Lower lobe of right lung (tissue), 2 donors: ENCODE data around the gene FAM107B. TPM values are rescaled to one million over a fixed set of nuclear protein-coding genes. Genes with fewer than 3 reads are reported as not detected.

Experiments used
- ATAC-seq, 2 donors: fragments of 200-7000 bp; cut with Tn5 transposase; one replicate each; pipeline ENCODE4 v1.9.1; 2020 to 2022; ENCODE audit warnings: mild to moderate bottlenecking in 2 of 2, moderate library complexity in 2 of 2
- DNase-seq: peaks from one replicate; pipeline ENCODE4 v3.0.0-alpha.2; 2020
- H3K27ac ChIP-seq: fragments of 200-600 bp; one replicate; pipeline ENCODE4 v1.8.0; 2022
- H3K27me3 ChIP-seq: fragments of 200-600 bp; one replicate; pipeline ENCODE4 v1.8.0; 2022; ENCODE audit warnings: low read depth
- H3K36me3 ChIP-seq: fragments of 200-600 bp; one replicate; pipeline ENCODE4 v1.8.0; 2022; ENCODE audit warnings: mild to moderate bottlenecking
- H3K4me1 ChIP-seq: fragments of 200-600 bp; one replicate; pipeline ENCODE4 v1.8.0; 2022
- H3K4me3 ChIP-seq: fragments of 200-600 bp; one replicate; pipeline ENCODE4 v1.8.0; 2022; ENCODE audit warnings: mild to moderate bottlenecking
- H3K9me3 ChIP-seq: fragments of 200-600 bp; one replicate; pipeline ENCODE4 v1.8.0; 2022
- intact Hi-C: fragments of 100-400 bp; cut with DNase I; formaldehyde crosslinking; loops from one replicate; pipeline ENCODE4 v1.11.0; 2022
- total RNA-seq: library from RNA; stranded (reverse); fragmentation: NEBNext Ultra II Directional; extraction: Animal tissue kit (Norgen Biotek cat#: 25700); gene quantifications from one replicate; pipeline ENCODE4 v1.2.1, GENCODE V29; 2021
- TF ChIP-seq, protein P1 (sequence below): fragments of 200-600 bp; IDR thresholded peaks from one replicate; pipeline ENCODE4 v1.8.0; 2022; ENCODE audit warnings: antibody characterized with exemption, mild to moderate bottlenecking
- donor health status: DM: no; HTN: yes; CAD: no; lungs with severe emphysema.

FAM107B gene
- total RNA-seq, 1 donor from 2014 or later: 75.4 TPM

DNA sequence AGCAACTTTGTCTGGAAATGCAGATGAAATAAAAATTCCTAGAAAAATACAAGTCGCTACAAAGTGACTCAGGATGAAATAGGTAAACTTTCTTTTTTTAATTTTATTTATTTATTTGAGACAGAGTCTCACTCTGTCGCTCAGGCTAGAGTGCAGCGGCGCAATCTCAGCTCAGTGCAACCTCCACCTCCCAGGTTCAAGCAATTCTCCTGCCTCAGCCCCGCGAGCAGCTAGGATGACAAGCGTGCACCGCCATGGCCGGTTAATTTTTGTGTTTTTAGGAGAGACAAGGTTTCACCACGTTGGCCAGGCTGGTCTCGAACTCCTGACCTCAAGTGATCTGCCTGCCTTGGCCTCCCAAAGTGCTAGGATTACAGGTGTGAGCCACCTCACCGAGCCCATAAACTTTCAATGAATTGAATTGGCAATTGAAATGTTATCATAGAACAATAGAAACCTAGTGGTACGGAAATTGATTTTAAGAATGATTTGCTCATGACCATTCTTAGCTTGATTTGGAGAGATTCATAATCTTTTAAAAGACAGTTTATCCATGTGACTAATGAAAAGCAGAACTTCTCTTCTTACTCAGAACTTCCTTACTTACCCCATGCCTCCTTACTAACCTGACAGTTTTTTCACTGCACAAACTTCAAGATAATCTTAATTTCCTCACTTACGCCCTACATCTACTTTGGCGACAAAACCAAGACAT, 161.7 kb downstream of the FAM107B start:
- H3K4me3 ChIP-seq: no peak overlapping the region
- H3K4me1 ChIP-seq: peaks cover 18% of the 10 kb centered on the region
- TF ChIP-seq, protein P1, sequence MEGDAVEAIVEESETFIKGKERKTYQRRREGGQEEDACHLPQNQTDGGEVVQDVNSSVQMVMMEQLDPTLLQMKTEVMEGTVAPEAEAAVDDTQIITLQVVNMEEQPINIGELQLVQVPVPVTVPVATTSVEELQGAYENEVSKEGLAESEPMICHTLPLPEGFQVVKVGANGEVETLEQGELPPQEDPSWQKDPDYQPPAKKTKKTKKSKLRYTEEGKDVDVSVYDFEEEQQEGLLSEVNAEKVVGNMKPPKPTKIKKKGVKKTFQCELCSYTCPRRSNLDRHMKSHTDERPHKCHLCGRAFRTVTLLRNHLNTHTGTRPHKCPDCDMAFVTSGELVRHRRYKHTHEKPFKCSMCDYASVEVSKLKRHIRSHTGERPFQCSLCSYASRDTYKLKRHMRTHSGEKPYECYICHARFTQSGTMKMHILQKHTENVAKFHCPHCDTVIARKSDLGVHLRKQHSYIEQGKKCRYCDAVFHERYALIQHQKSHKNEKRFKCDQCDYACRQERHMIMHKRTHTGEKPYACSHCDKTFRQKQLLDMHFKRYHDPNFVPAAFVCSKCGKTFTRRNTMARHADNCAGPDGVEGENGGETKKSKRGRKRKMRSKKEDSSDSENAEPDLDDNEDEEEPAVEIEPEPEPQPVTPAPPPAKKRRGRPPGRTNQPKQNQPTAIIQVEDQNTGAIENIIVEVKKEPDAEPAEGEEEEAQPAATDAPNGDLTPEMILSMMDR: no peak
- intact Hi-C loops: no loop called here
- ATAC-seq (no peak), DNase-seq (no peak)
- H3K27me3 ChIP-seq: no peaks in the 10 kb centered on the region
- H3K36me3 ChIP-seq: no peaks in the 10 kb centered on the region
- H3K27ac ChIP-seq: no peak overlapping the region
- no peaks in the 10 kb centered on the region for H3K9me3 ChIP-seq

GRCh38 chr10:14611968-14612693, 162.6 kb downstream of the FAM107B start:
- DNase-seq (no peak), ATAC-seq (peak; percentile 58 to 90)
- H3K9me3 ChIP-seq: no peaks in the 10 kb centered on the region
- H3K36me3 ChIP-seq: no peaks in the 10 kb centered on the region
- TF ChIP-seq, protein P1: no peak
- H3K4me1 ChIP-seq: peaks cover 12% of the 10 kb centered on the region
- intact Hi-C loops: no loop called here
- no peak overlapping the region for H3K4me3 ChIP-seq
- no peak overlapping the region for H3K27ac ChIP-seq
- no peaks in the 10 kb centered on the region for H3K27me3 ChIP-seq

DNA sequence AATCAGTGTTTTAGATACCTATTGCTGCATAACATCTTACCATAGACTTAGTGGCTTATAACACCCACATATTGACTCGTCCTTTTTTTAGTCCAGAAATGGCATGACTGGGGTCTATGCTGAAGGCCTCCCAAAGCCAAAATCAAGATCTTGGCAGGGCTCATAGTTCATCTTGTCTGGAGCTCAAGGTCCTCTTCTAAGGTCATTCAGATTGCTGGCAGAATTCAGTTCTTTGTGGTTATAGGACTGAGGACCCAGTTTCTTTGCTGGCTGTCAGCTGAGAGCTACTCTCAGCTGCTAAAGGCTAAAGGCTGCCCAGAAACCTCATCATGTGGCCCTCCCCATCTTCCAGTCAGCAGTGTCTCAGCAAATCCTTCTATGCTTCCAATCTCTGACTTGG, 165.5 kb downstream of the FAM107B start:
- intact Hi-C loops: no loop called here
- Histone ChIP-seq H3K36me3 (no peaks in the 10 kb centered on the region), H3K4me3 (no peak overlapping the region), H3K9me3 (no peaks in the 10 kb centered on the region), H3K27ac (no peak overlapping the region), H3K4me1 (peaks cover 20% of the 10 kb centered on the region), H3K27me3 (no peaks in the 10 kb centered on the region)
- TF ChIP-seq, protein P1: no peak
- ATAC-seq: no peak
- no peak for DNase-seq

GRCh38 chr10:14608381-14609001, 166.2 kb downstream of the FAM107B start:
- TF ChIP-seq, protein P1: no peak
- no peak overlapping the region for H3K4me3 ChIP-seq
- intact Hi-C loops: no loop called here
- DNase-seq (peak; percentile 66), ATAC-seq (no peak)
- no peaks in the 10 kb centered on the region for H3K27me3 ChIP-seq
- H3K9me3 ChIP-seq: no peaks in the 10 kb centered on the region
- H3K36me3 ChIP-seq: no peaks in the 10 kb centered on the region
- peaks cover 20% of the 10 kb centered on the region for H3K4me1 ChIP-seq
- H3K27ac ChIP-seq: no peak overlapping the region

GRCh38 chr10:14606633-14607032, 168.1 kb downstream of the FAM107B start:
- H3K27me3 ChIP-seq: no peaks in the 10 kb centered on the region
- no peaks in the 10 kb centered on the region for H3K9me3 ChIP-seq
- H3K4me1 ChIP-seq: peaks cover 20% of the 10 kb centered on the region
- H3K4me3 ChIP-seq: no peak overlapping the region
- no peaks in the 10 kb centered on the region for H3K36me3 ChIP-seq
- TF ChIP-seq, protein P1: no peak
- DNase-seq (no peak), ATAC-seq (no peak)
- H3K27ac ChIP-seq: no peak overlapping the region
- intact Hi-C loops: no loop called here
